ENCODE measurements around the gene ENO1.

DNA sequence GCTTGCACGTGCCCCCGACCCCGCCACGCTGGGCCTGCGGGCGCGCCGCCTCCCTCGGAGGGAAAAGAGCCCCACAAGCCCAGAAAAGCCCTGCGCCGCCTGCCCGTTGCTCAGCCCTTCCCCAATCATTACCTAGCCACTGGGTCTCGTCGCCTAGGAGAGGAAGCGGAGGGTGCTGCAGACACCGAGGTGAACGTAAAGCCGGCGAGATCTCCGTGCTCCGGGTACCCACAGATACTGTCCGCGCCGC, at the start of gene ENO1:
- TF ChIP-seq POLR2A (IDR thresholded peaks at IDR 0.05) (peak in 1 of 4 donors; percentile 91), EP300 (IDR thresholded peaks at IDR 0.05) (no peak), POLR2AphosphoS5 (IDR thresholded peaks at IDR 0.05) (peak in 1 of 3 donors; percentile 96)
- TF ChIP-seq, protein P1, sequence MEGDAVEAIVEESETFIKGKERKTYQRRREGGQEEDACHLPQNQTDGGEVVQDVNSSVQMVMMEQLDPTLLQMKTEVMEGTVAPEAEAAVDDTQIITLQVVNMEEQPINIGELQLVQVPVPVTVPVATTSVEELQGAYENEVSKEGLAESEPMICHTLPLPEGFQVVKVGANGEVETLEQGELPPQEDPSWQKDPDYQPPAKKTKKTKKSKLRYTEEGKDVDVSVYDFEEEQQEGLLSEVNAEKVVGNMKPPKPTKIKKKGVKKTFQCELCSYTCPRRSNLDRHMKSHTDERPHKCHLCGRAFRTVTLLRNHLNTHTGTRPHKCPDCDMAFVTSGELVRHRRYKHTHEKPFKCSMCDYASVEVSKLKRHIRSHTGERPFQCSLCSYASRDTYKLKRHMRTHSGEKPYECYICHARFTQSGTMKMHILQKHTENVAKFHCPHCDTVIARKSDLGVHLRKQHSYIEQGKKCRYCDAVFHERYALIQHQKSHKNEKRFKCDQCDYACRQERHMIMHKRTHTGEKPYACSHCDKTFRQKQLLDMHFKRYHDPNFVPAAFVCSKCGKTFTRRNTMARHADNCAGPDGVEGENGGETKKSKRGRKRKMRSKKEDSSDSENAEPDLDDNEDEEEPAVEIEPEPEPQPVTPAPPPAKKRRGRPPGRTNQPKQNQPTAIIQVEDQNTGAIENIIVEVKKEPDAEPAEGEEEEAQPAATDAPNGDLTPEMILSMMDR (IDR thresholded peaks at IDR 0.05), result no peak

Data from stomach (tissue), 4 donors.